ENCODE results near the gene KCNS3. TPM values are rescaled to one million over a fixed set of nuclear protein-coding genes. Genes with fewer than 3 reads are reported as not detected.

The KCNS3 gene
- total RNA-seq, 1 donor from 2014 or later: 20.1 TPM

DNA sequence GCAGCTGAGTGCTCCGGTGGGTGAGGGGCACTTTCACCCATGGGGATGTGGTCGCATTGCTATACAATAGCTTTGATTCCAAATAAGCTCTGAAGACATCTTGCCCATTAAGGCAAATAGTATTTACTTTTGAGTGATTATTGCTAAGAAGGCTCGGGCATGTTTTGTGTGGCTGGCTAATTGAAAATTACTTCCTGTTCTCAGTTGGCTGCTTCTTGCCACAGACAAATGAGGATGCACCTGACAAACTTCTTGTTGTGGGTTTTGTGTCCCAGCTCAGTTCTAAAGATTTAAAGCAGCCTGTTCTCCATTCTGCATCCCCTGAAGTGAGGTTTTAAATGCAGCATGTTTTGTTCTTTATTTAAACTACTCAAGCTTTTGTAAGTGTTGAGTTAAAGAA, 88.3 kb downstream of the KCNS3 start:
- TF ChIP-seq POLR2A (IDR thresholded peaks at IDR 0.05): no peak
- TF ChIP-seq POLR2AphosphoS5 (IDR thresholded peaks at IDR 0.05; ENCODE audit: insufficient read depth in 1 of 2, low read depth in 1 of 2): no peak
- TF ChIP-seq, protein P1, sequence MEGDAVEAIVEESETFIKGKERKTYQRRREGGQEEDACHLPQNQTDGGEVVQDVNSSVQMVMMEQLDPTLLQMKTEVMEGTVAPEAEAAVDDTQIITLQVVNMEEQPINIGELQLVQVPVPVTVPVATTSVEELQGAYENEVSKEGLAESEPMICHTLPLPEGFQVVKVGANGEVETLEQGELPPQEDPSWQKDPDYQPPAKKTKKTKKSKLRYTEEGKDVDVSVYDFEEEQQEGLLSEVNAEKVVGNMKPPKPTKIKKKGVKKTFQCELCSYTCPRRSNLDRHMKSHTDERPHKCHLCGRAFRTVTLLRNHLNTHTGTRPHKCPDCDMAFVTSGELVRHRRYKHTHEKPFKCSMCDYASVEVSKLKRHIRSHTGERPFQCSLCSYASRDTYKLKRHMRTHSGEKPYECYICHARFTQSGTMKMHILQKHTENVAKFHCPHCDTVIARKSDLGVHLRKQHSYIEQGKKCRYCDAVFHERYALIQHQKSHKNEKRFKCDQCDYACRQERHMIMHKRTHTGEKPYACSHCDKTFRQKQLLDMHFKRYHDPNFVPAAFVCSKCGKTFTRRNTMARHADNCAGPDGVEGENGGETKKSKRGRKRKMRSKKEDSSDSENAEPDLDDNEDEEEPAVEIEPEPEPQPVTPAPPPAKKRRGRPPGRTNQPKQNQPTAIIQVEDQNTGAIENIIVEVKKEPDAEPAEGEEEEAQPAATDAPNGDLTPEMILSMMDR (IDR thresholded peaks at IDR 0.05): no peak
- Histone ChIP-seq H3K36me3 (no peaks in the 10 kb centered on the region), H3K9me3 (no peaks in the 10 kb centered on the region), H3K4me1 (no peaks in the 10 kb centered on the region), H3K4me3 (no peak overlapping the region), H3K27ac (no peak overlapping the region), H3K27me3 (no peaks in the 10 kb centered on the region)
- no peak for DNase-seq (ENCODE audit: extremely low spot score in 2 of 2)
- intact Hi-C loops (cut with DNase I): no loop called here

- H3K4me3 ChIP-seq: no peak overlapping the region
- intact Hi-C loops (cut with DNase I): no loop called here
- no peak for DNase-seq (ENCODE audit: extremely low spot score in 2 of 2)
Measured at GRCh38 chr2:17969661-17970060, 91.2 kb downstream of the KCNS3 start.

DNA sequence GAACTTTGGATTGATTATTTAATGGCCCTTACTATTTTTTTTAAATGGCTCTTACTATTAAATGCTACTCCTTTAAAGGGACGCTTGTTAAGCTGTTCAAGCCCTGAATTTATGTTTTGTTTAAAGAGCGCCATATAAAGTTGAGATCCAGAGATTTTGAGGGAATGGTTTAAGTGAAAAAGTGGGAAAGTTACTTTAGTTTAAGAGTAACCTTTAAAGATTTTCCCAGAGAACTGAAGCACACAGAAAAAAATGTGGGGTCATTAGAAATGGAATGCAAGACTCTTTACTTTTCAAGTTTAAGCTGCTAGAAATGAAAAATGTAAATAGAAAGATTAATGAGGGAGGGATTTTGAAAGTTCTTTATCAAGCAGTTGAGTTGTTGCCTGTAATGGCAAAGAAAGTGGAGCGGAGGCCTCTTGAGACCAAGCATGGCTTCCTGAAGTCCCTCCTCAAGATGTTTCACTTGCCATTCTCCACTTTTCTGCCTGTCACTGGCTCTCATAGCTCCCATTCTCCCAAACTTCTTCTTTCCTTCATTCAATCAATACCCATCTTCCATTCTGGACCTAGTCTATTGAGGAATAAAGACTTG, 93.2 kb downstream of the KCNS3 start:
- TF ChIP-seq, protein P1 (IDR thresholded peaks at IDR 0.05): no peak
- no peak for TF ChIP-seq POLR2A (IDR thresholded peaks at IDR 0.05)
- TF ChIP-seq POLR2AphosphoS5 (IDR thresholded peaks at IDR 0.05; ENCODE audit: insufficient read depth in 1 of 2, low read depth in 1 of 2): no peak
- H3K27ac ChIP-seq: no peak overlapping the region
- intact Hi-C loops (cut with DNase I): no loop called here

More at GRCh38 chr2:17969661-17970060, 91.2 kb downstream of the KCNS3 start:
- H3K9me3 ChIP-seq: no peaks in the 10 kb centered on the region
- H3K27ac ChIP-seq: no peak overlapping the region
- H3K4me1 ChIP-seq: no peaks in the 10 kb centered on the region
- H3K36me3 ChIP-seq: no peaks in the 10 kb centered on the region
- TF ChIP-seq POLR2A (IDR thresholded peaks at IDR 0.05) (no peak), POLR2AphosphoS5 (IDR thresholded peaks at IDR 0.05; ENCODE audit: insufficient read depth in 1 of 2, low read depth in 1 of 2) (no peak)
- TF ChIP-seq, protein P1 (IDR thresholded peaks at IDR 0.05): no peak
- no peaks in the 10 kb centered on the region for H3K27me3 ChIP-seq

DNA sequence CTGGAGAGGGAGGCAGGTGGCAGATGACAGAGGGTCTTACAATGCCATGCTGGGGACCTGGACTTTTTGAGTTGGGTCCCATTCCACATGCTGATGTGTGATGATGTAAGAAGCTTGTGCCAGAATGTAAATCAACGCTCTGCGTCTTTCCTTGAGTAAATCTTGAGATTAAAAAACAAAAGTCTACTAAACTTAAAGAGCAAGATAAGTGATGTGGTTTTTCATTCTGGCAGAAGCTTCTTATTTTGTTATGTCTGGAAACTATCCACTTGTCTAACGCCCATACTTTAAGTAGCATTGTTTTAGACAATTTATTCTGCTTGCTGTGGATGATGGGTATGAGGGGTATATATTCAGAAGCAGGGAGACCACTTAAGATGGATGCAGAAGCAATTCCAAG, 94.5 kb downstream of the KCNS3 start:
- no peak overlapping the region for H3K27ac ChIP-seq
- H3K9me3 ChIP-seq: no peaks in the 10 kb centered on the region
- no peaks in the 10 kb centered on the region for H3K27me3 ChIP-seq
- H3K4me1 ChIP-seq: peaks cover 9% of the 10 kb centered on the region
- intact Hi-C loops (cut with DNase I): no loop called here
- H3K36me3 ChIP-seq: no peaks in the 10 kb centered on the region
- DNase-seq (ENCODE audit: extremely low spot score in 2 of 2): no peak
- TF ChIP-seq POLR2AphosphoS5 (IDR thresholded peaks at IDR 0.05; ENCODE audit: insufficient read depth in 1 of 2, low read depth in 1 of 2) (no peak), POLR2A (IDR thresholded peaks at IDR 0.05) (no peak)
- TF ChIP-seq, protein P1 (IDR thresholded peaks at IDR 0.05): no peak
- no peak overlapping the region for H3K4me3 ChIP-seq

More for the DNA sequence above, 93.2 kb downstream of the KCNS3 start:
- Histone ChIP-seq H3K4me3 (no peak overlapping the region), H3K4me1 (peaks cover 3% of the 10 kb centered on the region), H3K27me3 (no peaks in the 10 kb centered on the region), H3K9me3 (no peaks in the 10 kb centered on the region), H3K36me3 (no peaks in the 10 kb centered on the region)
- DNase-seq (ENCODE audit: extremely low spot score in 2 of 2): no peak

DNA sequence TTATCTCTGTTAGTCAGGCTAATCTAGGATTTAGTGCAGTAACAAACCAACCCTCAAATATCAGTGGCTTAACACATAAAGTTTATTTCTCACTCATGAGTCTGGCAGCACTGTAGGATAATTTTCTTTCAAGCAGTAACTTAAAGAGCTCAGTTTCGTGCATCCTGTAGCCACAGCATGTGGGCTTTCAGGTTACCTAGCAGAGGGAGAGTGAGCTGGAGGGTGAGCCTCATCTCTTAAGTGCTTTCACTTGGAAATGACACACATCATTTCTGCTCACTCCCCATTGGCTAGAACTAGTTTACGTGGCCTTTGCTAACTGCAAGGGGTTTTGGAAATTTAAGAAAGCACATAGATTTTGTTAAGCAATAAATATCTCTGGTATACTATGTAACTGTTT, 96.9 kb downstream of the KCNS3 start:
- Histone ChIP-seq H3K4me1 (peaks cover 9% of the 10 kb centered on the region), H3K27ac (no peak overlapping the region), H3K4me3 (no peak overlapping the region), H3K27me3 (no peaks in the 10 kb centered on the region), H3K36me3 (no peaks in the 10 kb centered on the region), H3K9me3 (no peaks in the 10 kb centered on the region)
- intact Hi-C loops (cut with DNase I): no loop called here
- TF ChIP-seq POLR2AphosphoS5 (IDR thresholded peaks at IDR 0.05; ENCODE audit: insufficient read depth in 1 of 2, low read depth in 1 of 2): no peak
- TF ChIP-seq, protein P1 (IDR thresholded peaks at IDR 0.05): no peak
- TF ChIP-seq POLR2A (IDR thresholded peaks at IDR 0.05): no peak
- no peak for DNase-seq (ENCODE audit: extremely low spot score in 2 of 2)

All from vagina (tissue), 2 donors.